RWPE2 (cell line): ENCODE results near the gene RGPD8.
"Not testable (repeated sequence)": the region's sequence is repeated elsewhere in the genome, so short reads cannot be mapped to it uniquely, and the experiment has no call there.

Experiments used
- ATAC-seq: fragments of 200-7000 bp; cut with Tn5 transposase; 3 replicates; pipeline ENCODE4 v1.9.1; 2021; ENCODE audit warnings: low read depth
- DNase-seq: peaks from one replicate; pipeline ENCODE4 v3.0.0-alpha.2; 2020; ENCODE audit warnings: low spot score
- H3K27ac ChIP-seq: fragments of 450-650 bp; 2 replicates; pipeline ENCODE4 v1.5.1; 2017; ENCODE audit warnings: mild to moderate bottlenecking; ENCODE audit not compliant: poor library complexity, severe bottlenecking
- H3K27me3 ChIP-seq: fragments of 250-450 bp; sonication (Bioruptor Pico); 2 replicates; pipeline ENCODE4 v1.5.1; 2021; ENCODE audit warnings: mild to moderate bottlenecking, moderate library complexity; ENCODE audit not compliant: insufficient read depth, poor library complexity, severe bottlenecking
- H3K36me3 ChIP-seq: fragments of 250-450 bp; sonication (Bioruptor Pico); 2 replicates; pipeline ENCODE4 v1.5.1; 2020; ENCODE audit warnings: low read depth, mild to moderate bottlenecking, moderate library complexity
- H3K4me1 ChIP-seq: fragments of 250-450 bp; sonication (Bioruptor Pico); 2 replicates; pipeline ENCODE4 v1.5.1; 2021; ENCODE audit warnings: mild to moderate bottlenecking, moderate library complexity; ENCODE audit not compliant: insufficient read depth, poor library complexity, severe bottlenecking
- H3K4me3 ChIP-seq: fragments of 250-450 bp; sonication (Bioruptor Pico); 2 replicates; pipeline ENCODE4 v1.5.1; 2021; ENCODE audit warnings: mild to moderate bottlenecking, moderate library complexity; ENCODE audit not compliant: severe bottlenecking
- H3K9me3 ChIP-seq: fragments of 250-450 bp; sonication (Bioruptor Pico); 2 replicates; pipeline ENCODE4 v1.5.1; 2021; ENCODE audit warnings: mild to moderate bottlenecking, moderate library complexity; ENCODE audit not compliant: severe bottlenecking
- TF ChIP-seq, protein P1 (sequence below): fragments of 450-650 bp; IDR thresholded peaks from one replicate; pipeline ENCODE4 v1.5.1; 2017; ENCODE audit warnings: mild to moderate bottlenecking, moderate library complexity; ENCODE audit not compliant: poor library complexity, severe bottlenecking

The RGPD8 gene

DNA sequence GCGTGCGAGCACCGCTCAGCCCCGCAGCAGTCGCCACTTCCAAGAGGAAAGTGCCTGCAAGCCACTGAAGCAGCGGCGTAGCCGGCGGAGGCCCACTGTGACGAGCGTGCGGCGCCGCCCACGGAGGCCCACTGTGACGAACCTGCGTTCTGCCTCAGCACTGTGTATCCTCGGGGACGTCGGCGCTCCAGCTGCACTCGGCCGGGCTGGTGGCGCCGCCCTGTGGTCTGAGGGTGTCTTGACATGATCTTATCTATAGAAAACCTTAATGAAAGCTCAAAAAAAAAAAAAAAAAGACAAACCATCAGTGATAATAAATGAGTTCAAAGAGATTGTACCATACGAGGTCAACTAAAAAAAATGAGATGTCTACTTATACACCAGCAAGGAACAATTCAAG is at the start of gene RGPD8:
TSS of gene RGPD8 (minus strand) at position 166 of the 400 bp plus-strand sequence. CDS start 192 bp downstream, outside the sequence.
- H3K27me3 ChIP-seq, H3K9me3 ChIP-seq, H3K4me1 ChIP-seq, H3K27ac ChIP-seq, H3K36me3 ChIP-seq: not testable (repeated sequence)
- peak; percentile 97 for ATAC-seq
- peak; percentile 75 for DNase-seq
- TF ChIP-seq, protein P1, sequence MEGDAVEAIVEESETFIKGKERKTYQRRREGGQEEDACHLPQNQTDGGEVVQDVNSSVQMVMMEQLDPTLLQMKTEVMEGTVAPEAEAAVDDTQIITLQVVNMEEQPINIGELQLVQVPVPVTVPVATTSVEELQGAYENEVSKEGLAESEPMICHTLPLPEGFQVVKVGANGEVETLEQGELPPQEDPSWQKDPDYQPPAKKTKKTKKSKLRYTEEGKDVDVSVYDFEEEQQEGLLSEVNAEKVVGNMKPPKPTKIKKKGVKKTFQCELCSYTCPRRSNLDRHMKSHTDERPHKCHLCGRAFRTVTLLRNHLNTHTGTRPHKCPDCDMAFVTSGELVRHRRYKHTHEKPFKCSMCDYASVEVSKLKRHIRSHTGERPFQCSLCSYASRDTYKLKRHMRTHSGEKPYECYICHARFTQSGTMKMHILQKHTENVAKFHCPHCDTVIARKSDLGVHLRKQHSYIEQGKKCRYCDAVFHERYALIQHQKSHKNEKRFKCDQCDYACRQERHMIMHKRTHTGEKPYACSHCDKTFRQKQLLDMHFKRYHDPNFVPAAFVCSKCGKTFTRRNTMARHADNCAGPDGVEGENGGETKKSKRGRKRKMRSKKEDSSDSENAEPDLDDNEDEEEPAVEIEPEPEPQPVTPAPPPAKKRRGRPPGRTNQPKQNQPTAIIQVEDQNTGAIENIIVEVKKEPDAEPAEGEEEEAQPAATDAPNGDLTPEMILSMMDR, result peak; percentile 80
- peak within 1 kb of the TSS; percentile 42 for H3K4me3 ChIP-seq

DNA sequence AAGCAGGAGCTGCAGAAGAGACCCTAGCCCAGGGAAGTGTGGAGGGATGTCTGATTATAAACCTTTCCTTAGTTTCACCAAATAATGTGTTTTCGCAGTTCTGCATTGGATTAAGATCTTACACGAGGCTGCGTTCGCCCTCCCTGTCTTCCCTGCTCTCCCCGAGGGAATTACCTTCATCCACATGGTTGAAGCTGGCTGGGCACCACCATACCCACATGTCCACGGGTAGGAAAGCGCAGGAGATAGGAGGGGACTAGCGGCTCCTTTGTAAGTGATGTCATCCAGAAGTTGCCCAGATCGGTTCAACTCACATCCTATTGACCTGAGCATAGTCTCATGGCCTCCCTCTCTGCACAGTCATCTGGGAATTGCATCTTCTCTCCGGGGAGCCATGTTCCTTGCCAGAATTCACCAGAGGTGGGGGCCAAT is 49.6 kb upstream of the RGPD8 start:
- peak overlapping the region; percentile 78 for H3K27ac ChIP-seq
- peak overlapping the region; percentile 89 for H3K4me3 ChIP-seq
- no peaks in the 10 kb centered on the region for H3K9me3 ChIP-seq
- peaks cover 4% of the 10 kb centered on the region for H3K4me1 ChIP-seq
- H3K36me3 ChIP-seq, result peaks cover 23% of the 10 kb centered on the region; the same call in 1 of the 2 replicates
- TF ChIP-seq, protein P1, result no peak
- ATAC-seq (peak; percentile 22; the same call in 2 of the 3 replicates), DNase-seq (no peak)
- H3K27me3 ChIP-seq, result no peaks in the 10 kb centered on the region

DNA sequence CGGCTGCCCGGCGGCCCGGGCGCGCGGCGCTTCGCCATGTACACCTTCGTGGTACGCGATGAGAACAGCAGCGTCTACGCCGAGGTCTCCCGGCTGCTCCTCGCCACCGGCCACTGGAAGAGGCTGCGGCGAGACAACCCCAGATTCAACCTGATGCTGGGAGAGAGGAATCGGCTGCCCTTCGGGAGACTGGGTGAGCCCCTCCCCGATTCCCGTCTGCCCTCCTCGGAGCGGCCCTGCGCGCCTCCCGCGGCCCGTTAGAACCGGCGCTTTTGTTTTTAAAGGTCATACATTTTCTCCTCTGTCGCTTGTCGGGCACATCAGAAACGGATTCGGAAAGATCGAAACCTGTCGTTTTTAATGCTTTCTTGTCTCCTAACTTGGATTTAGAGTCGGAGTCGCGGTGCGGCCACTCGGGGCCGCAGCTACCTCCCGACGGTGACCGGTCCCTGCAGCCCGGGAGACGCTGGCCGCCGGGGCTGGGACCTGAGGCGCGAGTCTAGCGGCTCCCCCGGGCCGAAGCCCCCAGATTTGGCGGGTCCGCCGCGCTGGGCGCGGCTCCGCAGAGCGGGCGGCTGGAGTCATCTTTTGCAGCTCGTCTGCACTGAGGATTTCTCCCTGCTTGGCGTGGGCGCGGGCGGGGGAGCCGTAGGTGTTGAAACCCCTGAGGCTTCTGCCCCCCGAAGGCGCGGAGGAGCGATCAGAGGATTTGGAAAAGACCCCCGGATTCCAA is 49.0 kb upstream of the RGPD8 start:
- Histone ChIP-seq H3K27me3 (no peaks in the 10 kb centered on the region), H3K9me3 (no peaks in the 10 kb centered on the region), H3K36me3 (peaks cover 22% of the 10 kb centered on the region; the same call in 1 of the 2 replicates), H3K4me3 (peak overlapping the region; percentile 89), H3K4me1 (peaks cover 4% of the 10 kb centered on the region), H3K27ac (peak overlapping the region; percentile 78)
- ATAC-seq (peak; percentile 43), DNase-seq (no peak)
- TF ChIP-seq, protein P1, result no peak

DNA sequence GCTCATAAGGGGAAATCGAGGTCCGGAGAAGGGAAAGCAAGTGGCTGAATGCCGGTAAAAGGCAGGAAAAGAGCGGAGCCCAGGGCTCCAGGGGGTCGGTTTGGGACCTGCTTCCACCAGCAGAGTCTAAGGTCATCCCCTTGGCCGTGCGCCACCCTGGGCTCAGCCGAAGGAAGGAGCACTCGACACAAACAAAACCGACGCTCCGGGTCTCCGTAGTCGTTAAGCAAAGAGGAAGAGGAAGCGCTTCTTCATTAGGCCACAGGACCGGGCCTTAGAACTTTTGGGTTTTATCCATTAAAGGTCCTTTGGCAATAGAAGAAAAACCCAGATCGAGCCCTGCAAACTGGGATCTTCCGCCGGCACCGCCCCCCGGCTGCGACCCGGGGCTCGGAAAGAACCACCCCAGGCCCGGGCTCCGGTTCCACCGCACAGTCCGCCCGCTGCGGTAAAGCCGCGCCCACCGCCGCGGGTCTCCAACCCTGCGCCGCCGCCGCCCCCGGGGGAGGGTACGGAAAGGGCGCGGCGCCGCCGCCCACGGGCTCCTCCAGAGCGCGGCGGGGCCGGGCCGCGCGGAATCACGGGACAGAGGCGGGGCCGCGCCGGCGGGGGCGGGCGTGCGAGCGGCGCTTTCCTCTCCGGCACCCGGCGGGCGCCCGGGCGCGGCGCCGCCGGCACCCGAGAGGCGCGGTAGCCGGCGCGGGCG is 48.2 kb upstream of the RGPD8 start, which contains the start of gene TTL:
TSS of gene TTL (plus strand) at position 629 of the 706 bp plus-strand sequence. CDS start 189 bp downstream, outside the sequence.
- TF ChIP-seq, protein P1, result no peak
- DNase-seq, result no peak

More for the DNA sequence above, 48.2 kb upstream of the RGPD8 start, which contains the start of gene TTL:
- Histone ChIP-seq H3K27me3 (no peaks in the 10 kb centered on the region), H3K4me3 (peak within 1 kb of the TSS; percentile 89), H3K27ac (peak within 1 kb of the TSS; percentile 78), H3K36me3 (peaks cover 15% of the 10 kb centered on the region; the same call in 1 of the 2 replicates), H3K9me3 (no peaks in the 10 kb centered on the region), H3K4me1 (peaks cover 4% of the 10 kb centered on the region)
- peak; percentile 55 for ATAC-seq
